ENCODE measurements around the gene CCR9. TPM values are rescaled to one million over a fixed set of nuclear protein-coding genes. Genes with fewer than 3 reads are reported as not detected.

Gene CCR9
- total RNA-seq, 1 donor from 2014 or later, result not detected

- H3K4me1 Mint-ChIP-seq (ENCODE audit: unreplicated experiment), result no peaks in the 10 kb centered on the region
- no peak overlapping the region for H3K27ac Mint-ChIP-seq (ENCODE audit: unreplicated experiment)
- no peaks in the 10 kb centered on the region for H3K36me3 Mint-ChIP-seq (ENCODE audit: unreplicated experiment)
- no peak overlapping the region for H3K4me3 Mint-ChIP-seq (ENCODE audit: unreplicated experiment)
- H3K9me3 Mint-ChIP-seq (ENCODE audit: unreplicated experiment), result no peaks in the 10 kb centered on the region
- DNase-seq (ENCODE audit: extremely low spot score, unreplicated experiment), result no peak
- no peak for TF ChIP-seq CTCF (IDR thresholded peaks at IDR 0.05)
- peaks cover 41% of the 10 kb centered on the region for H3K27me3 Mint-ChIP-seq (ENCODE audit: unreplicated experiment)
These were observed 5.6 kb upstream of the CCR9 start for GRCh38 chr3:45880725-45881077.

- Mint-ChIP-seq H3K36me3 (ENCODE audit: unreplicated experiment) (no peaks in the 10 kb centered on the region), H3K4me3 (ENCODE audit: unreplicated experiment) (no peak overlapping the region), H3K27ac (ENCODE audit: unreplicated experiment) (no peak overlapping the region), H3K9me3 (ENCODE audit: unreplicated experiment) (no peaks in the 10 kb centered on the region), H3K4me1 (ENCODE audit: unreplicated experiment) (no peaks in the 10 kb centered on the region), H3K27me3 (ENCODE audit: unreplicated experiment) (peaks cover 37% of the 10 kb centered on the region)
- TF ChIP-seq CTCF (IDR thresholded peaks at IDR 0.05), result no peak
- no peak for DNase-seq (ENCODE audit: extremely low spot score, unreplicated experiment)
These were observed 5.0 kb upstream of the CCR9 start for GRCh38 chr3:45881078-45882022.

- H3K4me1 Mint-ChIP-seq (ENCODE audit: unreplicated experiment), result no peaks in the 10 kb centered on the region
- no peak for DNase-seq (ENCODE audit: extremely low spot score, unreplicated experiment)
- H3K27ac Mint-ChIP-seq (ENCODE audit: unreplicated experiment), result no peak overlapping the region
- no peak overlapping the region for H3K4me3 Mint-ChIP-seq (ENCODE audit: unreplicated experiment)
- H3K36me3 Mint-ChIP-seq (ENCODE audit: unreplicated experiment), result no peaks in the 10 kb centered on the region
- H3K27me3 Mint-ChIP-seq (ENCODE audit: unreplicated experiment), result peaks cover 36% of the 10 kb centered on the region
- TF ChIP-seq CTCF (IDR thresholded peaks at IDR 0.05), result no peak
- H3K9me3 Mint-ChIP-seq (ENCODE audit: unreplicated experiment), result no peaks in the 10 kb centered on the region
These were observed 1.8 kb upstream of the CCR9 start for GRCh38 chr3:45884368-45885201.

GRCh38 chr3:45887285-45887684 is 942 bp downstream of the CCR9 start:
- no peak for TF ChIP-seq CTCF (IDR thresholded peaks at IDR 0.05)
- Mint-ChIP-seq H3K27ac (ENCODE audit: unreplicated experiment) (no peak overlapping the region), H3K27me3 (ENCODE audit: unreplicated experiment) (peaks cover 51% of the 10 kb centered on the region), H3K4me1 (ENCODE audit: unreplicated experiment) (peaks cover 12% of the 10 kb centered on the region), H3K9me3 (ENCODE audit: unreplicated experiment) (no peaks in the 10 kb centered on the region), H3K4me3 (ENCODE audit: unreplicated experiment) (no peak overlapping the region), H3K36me3 (ENCODE audit: unreplicated experiment) (no peaks in the 10 kb centered on the region)
- DNase-seq (ENCODE audit: extremely low spot score, unreplicated experiment), result no peak

Measured in osteocyte (in vitro differentiated cells).